ENCODE measurements around the gene OTOP3.

DNA sequence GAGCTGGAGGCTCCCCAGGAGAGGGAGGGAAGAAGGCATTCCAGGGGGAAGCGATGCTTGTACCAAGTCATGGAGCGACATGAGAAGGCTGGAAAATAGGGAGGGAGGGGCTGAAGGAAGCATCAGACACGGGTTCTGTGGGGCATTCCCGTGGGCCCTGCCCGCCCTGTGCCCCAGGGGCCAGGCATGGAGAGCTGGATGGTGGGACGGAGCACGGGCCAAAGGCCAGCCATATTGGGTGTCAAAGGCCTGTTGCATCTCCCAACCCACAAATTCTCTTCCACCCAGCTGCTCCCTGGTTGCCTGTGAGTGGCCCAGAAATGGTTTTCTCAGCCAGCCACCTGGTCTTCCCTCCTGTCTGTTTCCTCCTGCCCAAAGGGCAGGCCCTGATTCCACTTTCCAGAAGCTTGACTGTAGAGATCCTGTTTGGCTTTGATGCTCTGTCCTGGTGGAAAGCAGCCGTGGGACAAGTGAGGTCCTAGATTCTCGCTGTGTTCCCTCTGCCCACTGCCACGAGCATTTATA lies 54.9 kb downstream of the OTOP3 start:
- no peak for TF ChIP-seq CTCF (IDR thresholded peaks at IDR 0.05)
- no peak for TF ChIP-seq POLR2AphosphoS5 (IDR thresholded peaks at IDR 0.05)
- TF ChIP-seq POLR2A (IDR thresholded peaks at IDR 0.05) = no peak
- no peak for TF ChIP-seq EP300 (IDR thresholded peaks at IDR 0.05; ENCODE audit: low read depth)
